Gastroesophageal sphincter (tissue), 4 donors: Measurements from ENCODE around the gene C2orf92. TPM values are rescaled to one million over a fixed set of nuclear protein-coding genes. Genes with fewer than 3 reads are reported as not detected.
"Not testable (repeated sequence)": the region's sequence is repeated elsewhere in the genome, so short reads cannot be mapped to it uniquely, and the experiment has no call there.

Experiments used
- ATAC-seq: fragments of 150-250 bp; one replicate; pipeline ENCODE4 v1.9.1; 2016; ENCODE audit warnings: mild to moderate bottlenecking, moderate library complexity
- H3K27ac ChIP-seq, 4 donors: fragments of 200-600 bp; sonication (generic) in 3 of 4; 1 replicate in 3 of 4; 2 replicates in 1 of 4; pipeline ENCODE4 v1.5.1; 2016 to 2019
- H3K27me3 ChIP-seq: fragments of 200-600 bp; sonication (generic); one replicate; pipeline ENCODE4 v1.5.1; 2019
- H3K36me3 ChIP-seq, 2 donors: fragments of 200-600 bp; sonication (generic); one replicate each; pipeline ENCODE4 v1.5.1; 2019; ENCODE audit warnings: control low read depth in 1 of 2
- H3K4me1 ChIP-seq, 3 donors: fragments of 200-600 bp; sonication (generic); 1 replicate in 2 of 3; 2 replicates in 1 of 3; pipeline ENCODE4 v1.5.1; 2016 to 2019; ENCODE audit warnings: control low read depth in 2 of 3
- H3K4me3 ChIP-seq, 2 donors: fragments of 200-600 bp; sonication (generic); one replicate each; pipeline ENCODE4 v1.5.1; 2019; ENCODE audit warnings: mild to moderate bottlenecking in 1 of 2, moderate library complexity in 1 of 2
- H3K9me3 ChIP-seq, 3 donors: fragments of 200-600 bp; sonication (generic); one replicate each; pipeline ENCODE4 v1.5.1; 2017 to 2019; ENCODE audit warnings: control low read depth in 2 of 3
- CTCF ChIP-seq, 4 experiments: fragments of 200-600 bp in 2 of 4; fragments of 450-650 bp in 2 of 4; sonication (generic) in 1 of 4; IDR thresholded peaks; one replicate each; pipeline ENCODE4 v1.5.1; 2017 to 2019; ENCODE audit warnings: antibody characterized with exemption in 4 of 4, mild to moderate bottlenecking in 2 of 4, moderate library complexity in 2 of 4
- EP300 ChIP-seq: sonication (generic); formaldehyde crosslinking; IDR thresholded peaks from one replicate; pipeline ENCODE4 v1.6.1; 2017; ENCODE audit warnings: antibody characterized with exemption, mild to moderate bottlenecking
- POLR2A ChIP-seq, 2 donors: fragments of 450-650 bp; IDR thresholded peaks; one replicate each; pipeline ENCODE4 v1.6.1; 2017; ENCODE audit warnings: antibody characterized with exemption in 2 of 2, mild to moderate bottlenecking in 2 of 2, moderate library complexity in 1 of 2
- POLR2AphosphoS5 ChIP-seq: sonication (generic); formaldehyde crosslinking; IDR thresholded peaks from one replicate; pipeline ENCODE4 v1.6.1; 2017; ENCODE audit warnings: antibody characterized with exemption
- WGBS, 2 donors: methylation state at CpG; one replicate each; pipeline ENCODE4 v1.1.5; 2018; ENCODE audit warnings: low coverage in 1 of 2; 5-methylcytosine and 5-hydroxymethylcytosine counted together
- total RNA-seq, 4 donors: library from RNA; depleted of rRNA; stranded (reverse); fragments of >200 nt; gene quantifications; one replicate each; pipeline ENCODE4 v1.1.0, GENCODE V29; 2016

Gene C2orf92
- total RNA-seq, 4 donors from 2014 or later, result 1.5 to 6.7 (median 2.5) TPM

GRCh38 chr2:97663962-97664635 lies 5.4 kb upstream of the C2orf92 start, which contains the start of gene ACTR1B:
ACTR1B (minus strand) TSS chr2:97664044; CDS start chr2:97663890, 154 bp downstream.
- 0% methylated on average over 4 to 14 of the region's 60 CpGs for WGBS, 2 donors
- H3K4me3 ChIP-seq, result peak within 1 kb of the TSS; percentile 71 to 91
- peak; percentile 29 to 39 for TF ChIP-seq POLR2A (IDR thresholded peaks at IDR 0.05)
- TF ChIP-seq CTCF (IDR thresholded peaks at IDR 0.05), result peak in 3 of 4 experiments; percentile 68 to 72 (median 68)
- peak; percentile 77 for TF ChIP-seq POLR2AphosphoS5
- no peak for TF ChIP-seq EP300
- H3K27ac ChIP-seq, result peak within 1 kb of the TSS; percentile 75 to 99 (median 98)
- H3K4me1 ChIP-seq, result peaks cover 0 to 40% (median 26%) of the 10 kb centered on the region in 3 donors
- ATAC-seq, result peak; percentile 96
- H3K36me3 ChIP-seq, result peaks cover 0 to 17% of the 10 kb centered on the region in 2 donors
- no peaks in the 10 kb centered on the region for H3K9me3 ChIP-seq
- no peaks in the 10 kb centered on the region for H3K27me3 ChIP-seq

- TF ChIP-seq EP300 (no peak), CTCF (IDR thresholded peaks at IDR 0.05) (peak in 1 of 4 experiments; percentile 3)
- Histone ChIP-seq H3K4me1 (peaks cover 0 to 40% (median 26%) of the 10 kb centered on the region in 3 donors), H3K36me3 (peaks cover 0 to 12% of the 10 kb centered on the region in 2 donors), H3K4me3 (peak overlapping the region; percentile 37 to 91), H3K27ac (peak overlapping the region; percentile 59 to 99 (median 98)), H3K27me3 (no peaks in the 10 kb centered on the region), H3K9me3 (no peaks in the 10 kb centered on the region)
- ATAC-seq, result no peak
- WGBS, 2 donors, result 7% methylated on average over 18 of the region's 21 CpGs
Measured at GRCh38 chr2:97664636-97664970, 4.9 kb upstream of the C2orf92 start.

- no peaks in the 10 kb centered on the region for H3K9me3 ChIP-seq
- H3K4me3 ChIP-seq, result no peak overlapping the region
- 100% methylated on average over 1 of the region's 1 CpG for WGBS, 2 donors
- H3K27ac ChIP-seq, result no peak overlapping the region
- no peak for ATAC-seq
- TF ChIP-seq EP300 (no peak), CTCF (IDR thresholded peaks at IDR 0.05) (no peak), POLR2AphosphoS5 (no peak), POLR2A (IDR thresholded peaks at IDR 0.05) (no peak)
- H3K27me3 ChIP-seq, result no peaks in the 10 kb centered on the region
- H3K4me1 ChIP-seq, result no peaks in the 10 kb centered on the region
- no peaks in the 10 kb centered on the region for H3K36me3 ChIP-seq
Measured at GRCh38 chr2:97670471-97670870, 958 bp downstream of the C2orf92 start.

- ATAC-seq, result no peak
- Histone ChIP-seq H3K4me1 (no peaks in the 10 kb centered on the region), H3K27ac (no peak overlapping the region), H3K9me3 (no peaks in the 10 kb centered on the region), H3K4me3 (no peak overlapping the region), H3K27me3 (no peaks in the 10 kb centered on the region), H3K36me3 (no peaks in the 10 kb centered on the region)
- WGBS, 2 donors, result 92% methylated on average over 2 of the region's 7 CpGs; no CpG with 5 or more reads in 1 of the 2 donors
- TF ChIP-seq CTCF (IDR thresholded peaks at IDR 0.05) (no peak), EP300 (no peak), POLR2A (IDR thresholded peaks at IDR 0.05) (no peak), POLR2AphosphoS5 (no peak)
Measured at GRCh38 chr2:97671526-97671925, 2.0 kb downstream of the C2orf92 start.

GRCh38 chr2:97672606-97673140 lies 3.2 kb downstream of the C2orf92 start:
- not testable (repeated sequence) for ATAC-seq, H3K4me3 ChIP-seq, H3K4me1 ChIP-seq, H3K36me3 ChIP-seq, H3K27ac ChIP-seq, H3K27me3 ChIP-seq, H3K9me3 ChIP-seq
- 63 to 71% methylated on average over 1 to 2 of the region's 6 CpGs for WGBS, 2 donors
